ENCODE results near the gene LRRC1. TPM values are rescaled to one million over a fixed set of nuclear protein-coding genes. Genes with fewer than 3 reads are reported as not detected.

Gene LRRC1
- total and polyA plus RNA-seq, 10 of the 15 experiments (the other 5 are each of a cell fraction or from before 2014, with no cell fraction given), result 0.35 to 9.3 (median 0.63) TPM

DNA sequence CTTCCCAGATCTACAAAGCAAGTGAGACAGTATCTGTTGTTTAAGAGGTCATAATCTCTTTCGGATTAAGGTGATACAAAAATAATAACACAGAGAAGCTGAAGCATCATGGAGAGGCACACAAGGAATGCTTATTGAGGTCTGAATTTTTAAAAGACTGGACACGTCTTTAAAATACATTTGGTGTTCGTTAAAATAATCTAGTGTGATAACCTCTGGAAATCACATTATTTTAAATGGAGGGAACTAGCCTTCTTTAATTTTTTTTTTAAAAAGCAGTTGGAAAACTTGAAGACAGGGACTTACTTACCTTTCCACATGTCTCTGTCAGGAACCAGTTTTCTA, 1.9 kb upstream of the LRRC1 start:
- no peak overlapping the region for H3K27ac ChIP-seq (ENCODE audit: control insufficient read depth, insufficient read depth)
- TF ChIP-seq DPF2 (IDR thresholded peaks at IDR 0.05) (no peak), STAT1 (conservative IDR thresholded peaks at IDR 0.05) (no peak), ZNF384 (IDR thresholded peaks at IDR 0.05; ENCODE audit: borderline replicate concordance, low read depth, low read length) (no peak), SIX5 (IDR thresholded peaks at IDR 0.05; ENCODE audit: low read depth, low read length, severe bottlenecking) (no peak), RUNX3 (IDR thresholded peaks at IDR 0.05; ENCODE audit: low read length) (no peak), STAT3 (IDR thresholded peaks at IDR 0.05; ENCODE audit: low read depth, low read length) (no peak), LARP7 (IDR thresholded peaks at IDR 0.05) (no peak), JUND (IDR thresholded peaks at IDR 0.05; ENCODE audit: low read depth, low read length) (no peak), CEBPZ (IDR thresholded peaks at IDR 0.05; ENCODE audit: low read depth, low read length) (no peak), SUZ12 (IDR thresholded peaks at IDR 0.05; ENCODE audit: unreplicated experiment) (no peak), IKZF1 (conservative IDR thresholded peaks at IDR 0.05) (no peak), NFIC (IDR thresholded peaks at IDR 0.05; ENCODE audit: low read depth, low read length) (no peak)
- TF ChIP-seq, protein P1, sequence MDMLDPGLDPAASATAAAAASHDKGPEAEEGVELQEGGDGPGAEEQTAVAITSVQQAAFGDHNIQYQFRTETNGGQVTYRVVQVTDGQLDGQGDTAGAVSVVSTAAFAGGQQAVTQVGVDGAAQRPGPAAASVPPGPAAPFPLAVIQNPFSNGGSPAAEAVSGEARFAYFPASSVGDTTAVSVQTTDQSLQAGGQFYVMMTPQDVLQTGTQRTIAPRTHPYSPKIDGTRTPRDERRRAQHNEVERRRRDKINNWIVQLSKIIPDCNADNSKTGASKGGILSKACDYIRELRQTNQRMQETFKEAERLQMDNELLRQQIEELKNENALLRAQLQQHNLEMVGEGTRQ (IDR thresholded peaks at IDR 0.05; ENCODE audit: borderline replicate concordance, low read depth, low read length), result no peak
- H2AFZ ChIP-seq (ENCODE audit: control insufficient read depth, low read depth, low read length), result no peak overlapping the region
- ChIA-PET CTCF (interaction anchor here (1.0 to 1.1 kb wide), 2 partner anchors 25 to 163 kb away, joined by 3 to 4 read pairs; no protein-coding TSS in a partner anchor), RAD21 (ENCODE audit: unreplicated experiment) (interaction anchor here (1.5 to 3.1 kb wide), 2 partner anchors 21 to 163 kb away, joined by 5 to 43 read pairs; no protein-coding TSS in a partner anchor), POLR2A (no interaction called here), SMC1A (ENCODE audit: uncharacterized antibody, unreplicated experiment) (interaction anchor here (1.1 to 4.1 kb wide), 3 partner anchors 151 to 175 kb away, joined by 3 to 15 read pairs (median 3); no protein-coding TSS in a partner anchor)
- peaks cover 2% of the 10 kb centered on the region; the same call in 1 of the 3 replicates for H3K9me3 ChIP-seq (replicated peaks; ENCODE audit: control insufficient read depth, insufficient read depth, low read length)
- intact Hi-C loops (cut with micrococcal nuclease; ENCODE audit: unreplicated experiment) (loop anchor here (5.0 to 10.0 kb wide), 2 partner anchors 122 to 246 kb away; partner anchors contain the start of gene GCLC), in situ Hi-C loops (cut with MboI) (no loop called here)
- peak overlapping the region; percentile 96; the same call in 1 of the 2 replicates for H3K4me2 ChIP-seq (ENCODE audit: control insufficient read depth, insufficient read depth)
- H3K27me3 ChIP-seq (replicated peaks in 1 of 2; ENCODE audit: control insufficient read depth in 2 of 2, insufficient read depth in 2 of 2, low read length in 1 of 2), result peaks cover 0 to 5% of the 10 kb centered on the region in 2 experiments; a peak in 1 of 4 replicates
- no peak overlapping the region for H3K9ac ChIP-seq (ENCODE audit: control insufficient read depth, insufficient read depth, low read length)
- peaks cover 7% of the 10 kb centered on the region; the same call in 1 of the 2 replicates for H3K4me1 ChIP-seq (ENCODE audit: control insufficient read depth, insufficient read depth, low read length)
- DNase-seq (ENCODE audit: low read depth, low spot score) (no peak), ATAC-seq (no peak), FAIRE-seq (no peak)
- no peaks in the 10 kb centered on the region for H3K36me3 ChIP-seq (ENCODE audit: control insufficient read depth in 2 of 2, insufficient read depth in 2 of 2, low read length in 1 of 2)
- no peaks in the 10 kb centered on the region for H4K20me1 ChIP-seq (ENCODE audit: control insufficient read depth, insufficient read depth)
- 92% methylated on average over 3 of the region's 3 CpGs for WGBS (ENCODE audit: insufficient coverage, insufficient replicate concordance, low lambda C conversion rate, missing lambda C conversion rate)
- H3K4me3 ChIP-seq, result no peak overlapping the region
- no TSS peak for BruUV-seq (replicated peaks)
- H3K79me2 ChIP-seq (ENCODE audit: control insufficient read depth, insufficient read depth, low read length), result no peaks in the 10 kb centered on the region

Data from GM12878 (cell line).